ENCODE measurements around the gene ICAM1. TPM values are rescaled to one million over a fixed set of nuclear protein-coding genes. Genes with fewer than 3 reads are reported as not detected.
A peak's percentile ranks its signal among the peaks of the same experiment; 100 is the strongest.

ICAM1 gene
- polyA plus RNA-seq, 6 donors from 2014 or later: 2.5 to 4.9 (median 3.8) TPM; not detected in 1

GRCh38 chr19:10318807-10319682 lies 48.1 kb downstream of the ICAM1 start:
- peaks cover 4 to 17% of the 10 kb centered on the region in 2 donors for H3K36me3 Mint-ChIP-seq
- peak overlapping the region in 2 of 6 donors; percentile 34 to 39 for H3K27ac Mint-ChIP-seq
- H3K4me3 Mint-ChIP-seq: no peak overlapping the region
- H3K9me3 Mint-ChIP-seq: no peaks in the 10 kb centered on the region
- ATAC-seq (ENCODE audit: low read depth in 2 of 2) (no peak), DNase-seq (no peak)
- H3K27me3 Mint-ChIP-seq: no peaks in the 10 kb centered on the region
- H3K4me1 Mint-ChIP-seq: peaks cover 22 to 34% (median 24%) of the 10 kb centered on the region in 3 donors

GRCh38 chr19:10320602-10321416 lies 49.9 kb downstream of the ICAM1 start:
- Mint-ChIP-seq H3K27ac (no peak overlapping the region), H3K4me3 (no peak overlapping the region), H3K27me3 (no peaks in the 10 kb centered on the region), H3K4me1 (peaks cover 11 to 19% (median 12%) of the 10 kb centered on the region in 3 donors), H3K36me3 (peaks cover 4 to 17% of the 10 kb centered on the region in 2 donors), H3K9me3 (no peaks in the 10 kb centered on the region)
- ATAC-seq (ENCODE audit: low read depth in 2 of 2): no peak
- DNase-seq: no peak

DNA sequence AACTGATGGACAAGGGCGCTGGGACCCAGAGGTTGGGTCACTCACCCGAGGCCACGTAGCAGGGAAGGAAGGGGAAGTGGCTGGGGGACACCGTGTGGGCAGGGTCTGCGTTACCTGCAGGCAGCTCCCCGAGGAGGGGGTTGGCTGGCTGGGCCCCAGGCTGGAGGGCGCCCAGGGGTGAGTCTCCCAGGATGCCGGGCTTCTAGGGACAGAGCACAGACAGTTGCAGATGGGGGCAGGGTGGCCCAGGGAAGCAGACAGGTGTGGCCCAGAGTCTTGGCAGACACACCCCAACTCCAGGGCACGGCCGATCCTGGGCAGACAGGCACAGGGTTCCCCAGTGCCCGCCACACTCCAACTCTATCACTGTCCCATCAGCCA lies 50.5 kb downstream of the ICAM1 start:
- peaks cover 4 to 17% of the 10 kb centered on the region in 2 donors for H3K36me3 Mint-ChIP-seq
- H3K4me1 Mint-ChIP-seq: peaks cover 5 to 13% (median 9%) of the 10 kb centered on the region in 3 donors
- H3K9me3 Mint-ChIP-seq: no peaks in the 10 kb centered on the region
- H3K27me3 Mint-ChIP-seq: no peaks in the 10 kb centered on the region
- no peak for ATAC-seq (ENCODE audit: low read depth in 2 of 2)
- H3K4me3 Mint-ChIP-seq: peak overlapping the region in 1 of 8 donors; percentile 9
- no peak for DNase-seq
- H3K27ac Mint-ChIP-seq: no peak overlapping the region

- Mint-ChIP-seq H3K4me1 (peaks cover 0 to 9% (median 9%) of the 10 kb centered on the region in 3 donors), H3K27ac (peak overlapping the region in 3 of 6 donors; percentile 17 to 89 (median 59)), H3K4me3 (peak overlapping the region in 1 of 8 donors; percentile 9), H3K9me3 (no peaks in the 10 kb centered on the region), H3K36me3 (peaks cover 4 to 17% of the 10 kb centered on the region in 2 donors), H3K27me3 (no peaks in the 10 kb centered on the region)
- DNase-seq (no peak), ATAC-seq (ENCODE audit: low read depth in 2 of 2) (no peak)
Measured at GRCh38 chr19:10321874-10322835, 51.2 kb downstream of the ICAM1 start.

DNA sequence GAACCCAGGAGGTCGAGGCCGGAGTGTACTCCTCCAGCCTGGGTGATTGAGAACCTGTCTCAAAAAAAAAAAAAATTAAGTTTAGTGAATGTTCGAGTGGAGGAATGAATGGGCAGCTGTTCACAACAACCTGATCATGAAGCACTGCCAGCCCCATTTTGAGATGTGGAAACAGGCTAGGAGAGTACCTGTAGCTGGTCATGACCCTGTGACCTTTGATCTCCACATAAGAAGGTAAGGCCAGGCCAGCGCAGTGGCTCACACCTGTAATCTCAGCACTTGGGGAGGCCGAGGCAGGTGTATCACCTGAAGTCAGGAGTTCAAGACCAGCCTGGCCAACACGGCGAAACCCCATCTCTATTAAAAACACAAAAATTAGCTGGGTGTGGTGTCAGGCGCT lies 54.8 kb downstream of the ICAM1 start:
- H3K4me3 Mint-ChIP-seq: no peak overlapping the region
- ATAC-seq (ENCODE audit: low read depth in 2 of 2) (no peak), DNase-seq (no peak)
- H3K4me1 Mint-ChIP-seq: peaks cover 5 to 21% (median 11%) of the 10 kb centered on the region in 3 donors
- H3K27me3 Mint-ChIP-seq: no peaks in the 10 kb centered on the region
- H3K36me3 Mint-ChIP-seq: peaks cover 0 to 9% of the 10 kb centered on the region in 2 donors
- H3K27ac Mint-ChIP-seq: peak overlapping the region in 1 of 6 donors; percentile 86
- H3K9me3 Mint-ChIP-seq: no peaks in the 10 kb centered on the region

GRCh38 chr19:10327793-10328192 lies 56.9 kb downstream of the ICAM1 start:
- Mint-ChIP-seq H3K4me3 (no peak overlapping the region), H3K36me3 (no peaks in the 10 kb centered on the region), H3K9me3 (no peaks in the 10 kb centered on the region), H3K4me1 (peaks cover 6 to 29% (median 21%) of the 10 kb centered on the region in 3 donors), H3K27me3 (no peaks in the 10 kb centered on the region), H3K27ac (peak overlapping the region in 1 of 6 donors; percentile 62)
- DNase-seq: no peak
- ATAC-seq (ENCODE audit: low read depth in 2 of 2): no peak

DNA sequence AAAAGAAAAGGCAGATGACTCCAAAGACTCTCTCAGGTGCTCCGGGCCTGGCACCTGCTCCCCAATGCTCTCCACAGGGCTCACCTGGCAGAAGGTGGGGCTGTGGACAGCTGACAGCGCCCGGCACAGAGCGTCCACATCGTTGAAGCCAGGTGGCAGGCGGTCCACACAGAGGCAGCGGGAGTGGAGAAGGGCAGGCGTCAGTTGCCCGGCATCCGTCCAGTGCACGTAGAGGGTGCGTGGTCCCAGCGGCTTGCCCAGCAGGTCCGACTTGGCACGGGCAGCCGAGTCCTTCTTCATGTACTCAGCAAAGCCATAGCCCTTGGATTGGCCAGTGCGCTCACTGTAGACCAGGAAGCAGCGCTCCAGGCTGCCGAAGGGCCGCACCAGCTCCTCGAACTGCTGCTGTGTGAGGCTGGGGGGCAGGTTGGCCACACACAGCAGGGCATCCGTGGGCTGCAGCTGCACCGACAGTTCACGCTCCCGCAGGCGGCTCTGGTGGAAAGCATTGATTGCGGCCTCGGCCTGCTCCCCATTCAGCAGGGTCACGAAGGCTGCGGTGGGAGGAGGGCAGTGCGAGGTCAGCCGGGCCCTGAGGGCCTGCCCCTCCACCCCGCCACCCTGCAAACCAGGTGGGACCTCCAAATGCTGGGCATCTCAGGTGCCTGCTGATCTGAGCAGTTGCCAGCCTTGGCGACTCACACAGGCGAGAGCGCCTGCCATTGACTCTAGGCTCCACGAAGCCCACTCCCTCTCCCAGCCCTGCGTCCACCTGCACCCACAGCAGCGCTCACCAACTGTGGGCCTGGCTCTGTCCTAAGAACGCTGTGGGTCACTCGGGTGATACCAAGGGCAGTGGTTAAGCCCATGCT lies 57.9 kb downstream of the ICAM1 start:
- no peak for DNase-seq
- no peak for ATAC-seq (ENCODE audit: low read depth in 2 of 2)
- Mint-ChIP-seq H3K36me3 (no peaks in the 10 kb centered on the region), H3K27ac (no peak overlapping the region), H3K4me1 (peaks cover 14 to 30% (median 29%) of the 10 kb centered on the region in 3 donors), H3K27me3 (no peaks in the 10 kb centered on the region), H3K4me3 (no peak overlapping the region), H3K9me3 (no peaks in the 10 kb centered on the region)

DNA sequence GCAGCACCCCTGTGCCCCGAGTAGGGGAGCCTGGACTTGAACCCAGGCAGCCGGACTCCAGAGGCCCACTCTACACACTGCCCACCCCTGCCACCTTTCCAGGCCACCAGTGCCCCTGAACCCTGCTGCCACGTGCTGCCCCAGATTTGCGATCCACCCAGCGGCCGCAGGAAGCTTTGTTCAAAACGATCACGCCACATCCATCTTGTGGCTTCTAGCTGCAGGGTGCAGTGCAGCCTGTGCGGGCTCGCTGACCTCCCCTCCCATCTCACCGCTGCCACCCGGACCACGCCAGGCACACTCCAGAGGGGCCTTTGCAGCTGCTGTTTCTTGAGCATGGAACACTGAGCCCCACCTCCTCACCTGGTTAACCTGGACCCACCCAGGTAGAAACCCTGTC lies 58.6 kb downstream of the ICAM1 start:
- ATAC-seq (ENCODE audit: low read depth in 2 of 2): no peak
- Mint-ChIP-seq H3K9me3 (no peaks in the 10 kb centered on the region), H3K27me3 (no peaks in the 10 kb centered on the region), H3K4me3 (peak overlapping the region in 2 of 8 donors; percentile 10 to 44), H3K4me1 (peaks cover 15 to 36% (median 36%) of the 10 kb centered on the region in 3 donors), H3K36me3 (no peaks in the 10 kb centered on the region), H3K27ac (peak overlapping the region in 1 of 6 donors; percentile 88)
- DNase-seq: no peak

DNA sequence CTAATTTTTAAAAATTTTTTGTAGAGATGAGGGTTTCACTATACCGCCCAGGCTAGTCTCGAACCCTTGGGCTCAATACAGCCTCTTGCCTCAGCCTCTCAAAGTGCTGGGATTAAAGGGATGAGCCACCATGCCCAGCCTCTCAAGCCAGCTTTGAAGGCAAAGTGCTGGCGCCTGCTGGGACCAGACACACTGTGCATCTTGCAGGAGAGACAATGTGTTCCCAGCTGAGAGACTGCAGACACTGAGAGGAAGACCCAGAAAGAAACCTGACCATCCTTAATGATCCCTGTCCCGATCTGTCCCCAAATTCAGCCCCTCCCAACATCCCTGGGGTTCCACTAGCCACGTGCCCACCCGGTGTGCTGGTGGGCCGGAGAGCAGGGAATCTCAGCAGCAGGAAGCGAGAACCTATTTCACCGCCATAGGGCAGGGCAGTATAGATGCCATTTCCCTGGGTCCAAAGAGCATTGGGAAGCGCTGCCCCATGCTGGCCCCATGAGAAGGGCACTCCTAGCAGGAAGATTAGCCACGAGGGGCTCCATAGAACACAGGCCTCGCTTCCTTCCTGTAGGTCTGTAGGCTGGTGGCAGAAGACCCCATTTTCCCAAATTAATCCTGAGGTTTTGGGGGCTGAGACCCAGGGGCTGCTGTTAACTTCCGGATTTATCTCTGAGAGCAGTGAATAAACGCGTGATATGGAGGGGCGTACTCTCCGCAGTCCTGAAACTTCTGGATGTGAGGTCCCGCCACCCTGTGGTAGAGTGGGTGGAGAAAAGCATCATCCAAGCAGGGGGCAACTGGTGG lies 61.4 kb downstream of the ICAM1 start:
- Mint-ChIP-seq H3K27me3 (no peaks in the 10 kb centered on the region), H3K4me3 (peak overlapping the region; percentile 94 to 99 (median 97)), H3K4me1 (peaks cover 15 to 48% (median 46%) of the 10 kb centered on the region in 3 donors), H3K27ac (peak overlapping the region; percentile 92 to 98 (median 96)), H3K9me3 (no peaks in the 10 kb centered on the region), H3K36me3 (no peaks in the 10 kb centered on the region)
- ATAC-seq (ENCODE audit: low read depth in 2 of 2): no peak
- DNase-seq: no peak

DNA sequence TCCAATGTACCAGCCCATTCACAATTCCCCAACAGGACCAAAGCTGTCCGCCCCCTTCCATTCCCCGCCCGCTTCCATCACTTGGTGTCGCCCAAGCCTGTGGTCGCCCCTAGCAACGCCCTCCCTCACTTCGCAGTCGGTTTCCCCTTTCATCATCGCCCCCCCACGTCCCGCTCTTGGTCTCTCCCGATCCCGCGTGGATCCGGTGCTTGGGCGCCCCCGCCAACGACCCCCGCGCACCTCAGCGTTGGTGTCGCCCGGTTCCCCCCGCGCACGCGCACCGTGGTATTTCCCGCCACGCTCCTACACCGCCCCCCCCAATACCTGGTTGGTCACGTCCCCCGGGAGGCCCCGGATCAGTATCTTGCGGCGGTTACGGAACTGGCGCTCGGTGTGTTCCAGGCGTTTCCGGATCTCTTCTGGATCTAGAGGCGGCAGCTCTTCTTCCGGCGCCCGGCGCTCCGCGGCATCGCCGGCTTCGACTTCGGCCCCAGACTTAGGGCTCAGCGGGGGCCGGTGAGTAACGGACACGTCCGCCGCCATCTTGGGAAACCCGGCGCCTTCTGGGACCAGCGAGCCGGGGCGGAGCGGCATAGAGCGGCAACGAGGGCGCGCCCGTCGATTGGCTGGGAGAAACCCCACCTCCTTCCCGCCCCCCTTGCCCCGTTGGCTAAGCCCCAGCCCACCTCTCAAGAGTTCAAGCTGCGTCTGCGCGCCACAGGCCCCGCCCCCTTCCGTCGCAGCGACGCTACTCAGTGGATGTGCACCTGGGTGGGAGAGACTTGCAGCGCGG lies 62.2 kb downstream of the ICAM1 start, which contains the start of gene RAVER1:
Gene RAVER1 (minus strand): TSS at position 565 of the 793 bp plus-strand sequence. CDS start 22 bp downstream, at position 543.
- Mint-ChIP-seq H3K9me3 (no peaks in the 10 kb centered on the region), H3K36me3 (no peaks in the 10 kb centered on the region), H3K27me3 (no peaks in the 10 kb centered on the region), H3K4me3 (peak within 1 kb of the TSS; percentile 94 to 99 (median 97)), H3K27ac (peak within 1 kb of the TSS; percentile 92 to 98 (median 96)), H3K4me1 (peaks cover 15 to 48% (median 48%) of the 10 kb centered on the region in 3 donors)
- DNase-seq (peak; percentile 96), ATAC-seq (ENCODE audit: low read depth in 2 of 2) (peak; percentile 90 to 91)

Data from naive B cell (primary cell).